ENCODE results near the gene WDR90.

GRCh38 chr16:637081-638018 is 11.8 kb upstream of the WDR90 start:
- TF ChIP-seq, protein P1, sequence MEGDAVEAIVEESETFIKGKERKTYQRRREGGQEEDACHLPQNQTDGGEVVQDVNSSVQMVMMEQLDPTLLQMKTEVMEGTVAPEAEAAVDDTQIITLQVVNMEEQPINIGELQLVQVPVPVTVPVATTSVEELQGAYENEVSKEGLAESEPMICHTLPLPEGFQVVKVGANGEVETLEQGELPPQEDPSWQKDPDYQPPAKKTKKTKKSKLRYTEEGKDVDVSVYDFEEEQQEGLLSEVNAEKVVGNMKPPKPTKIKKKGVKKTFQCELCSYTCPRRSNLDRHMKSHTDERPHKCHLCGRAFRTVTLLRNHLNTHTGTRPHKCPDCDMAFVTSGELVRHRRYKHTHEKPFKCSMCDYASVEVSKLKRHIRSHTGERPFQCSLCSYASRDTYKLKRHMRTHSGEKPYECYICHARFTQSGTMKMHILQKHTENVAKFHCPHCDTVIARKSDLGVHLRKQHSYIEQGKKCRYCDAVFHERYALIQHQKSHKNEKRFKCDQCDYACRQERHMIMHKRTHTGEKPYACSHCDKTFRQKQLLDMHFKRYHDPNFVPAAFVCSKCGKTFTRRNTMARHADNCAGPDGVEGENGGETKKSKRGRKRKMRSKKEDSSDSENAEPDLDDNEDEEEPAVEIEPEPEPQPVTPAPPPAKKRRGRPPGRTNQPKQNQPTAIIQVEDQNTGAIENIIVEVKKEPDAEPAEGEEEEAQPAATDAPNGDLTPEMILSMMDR (IDR thresholded peaks at IDR 0.05; ENCODE audit: low read depth, low read length), result no peak
- TF ChIP-seq MAX (IDR thresholded peaks at IDR 0.05; ENCODE audit: low read depth, low read length) (no peak), POLR2A (IDR thresholded peaks at IDR 0.05; ENCODE audit: extremely low read depth, insufficient read length) (no peak), MYC (IDR thresholded peaks at IDR 0.05; ENCODE audit: low read depth, low read length) (no peak)

Measured in NB4 (cell line).